Activated gamma-delta T cell (primary cell): Measurements from ENCODE around the gene GAPDH.
"Not testable (repeated sequence)": the region's sequence is repeated elsewhere in the genome, so short reads cannot be mapped to it uniquely, and the experiment has no call there.

Source experiments
- DNase-seq: peaks from one replicate; lab custom pipeline; 2025; lab: John Stamatoyannopoulos, UW

The GAPDH gene

DNA sequence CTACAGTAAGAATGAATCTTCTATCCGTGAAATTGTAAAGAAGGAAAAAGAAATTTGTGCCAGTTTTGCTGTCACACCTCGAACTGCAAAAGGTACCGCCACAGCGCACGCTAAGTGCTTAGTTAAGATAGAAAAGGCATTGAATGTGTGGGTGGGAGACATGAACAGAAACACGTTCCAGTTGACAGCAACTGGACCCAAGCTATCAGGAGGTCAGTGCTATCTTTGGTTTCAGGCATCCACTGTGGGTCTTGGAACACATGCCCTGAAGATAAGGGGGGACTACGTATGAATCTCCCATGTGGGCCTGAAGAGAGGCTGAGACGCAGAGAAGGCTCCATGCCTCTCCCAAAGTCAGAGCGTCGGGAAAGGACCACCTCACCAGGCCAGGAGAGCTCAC is 11.7 kb downstream of the GAPDH start:
- no peak for DNase-seq

DNA sequence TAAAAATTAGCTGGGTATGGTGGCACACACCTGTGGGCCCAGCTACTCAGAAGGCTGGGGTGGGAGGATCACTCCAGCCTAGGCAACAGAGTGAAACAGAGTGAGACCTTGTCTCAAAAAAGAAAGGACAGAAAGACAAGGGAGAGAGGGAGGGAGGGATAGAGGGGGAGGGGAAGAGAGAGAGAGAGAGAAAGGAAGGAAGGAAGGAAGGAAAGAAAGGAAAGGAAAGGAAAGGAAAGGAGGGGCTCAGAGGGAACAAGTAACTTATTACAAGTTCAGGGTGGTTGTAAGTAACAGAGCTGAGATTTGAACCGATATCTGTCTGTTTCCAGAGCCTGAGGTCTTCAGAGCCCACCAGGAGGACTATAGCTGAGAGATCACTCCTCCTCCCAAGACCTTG is 13.2 kb downstream of the GAPDH start:
- no peak for DNase-seq

DNA sequence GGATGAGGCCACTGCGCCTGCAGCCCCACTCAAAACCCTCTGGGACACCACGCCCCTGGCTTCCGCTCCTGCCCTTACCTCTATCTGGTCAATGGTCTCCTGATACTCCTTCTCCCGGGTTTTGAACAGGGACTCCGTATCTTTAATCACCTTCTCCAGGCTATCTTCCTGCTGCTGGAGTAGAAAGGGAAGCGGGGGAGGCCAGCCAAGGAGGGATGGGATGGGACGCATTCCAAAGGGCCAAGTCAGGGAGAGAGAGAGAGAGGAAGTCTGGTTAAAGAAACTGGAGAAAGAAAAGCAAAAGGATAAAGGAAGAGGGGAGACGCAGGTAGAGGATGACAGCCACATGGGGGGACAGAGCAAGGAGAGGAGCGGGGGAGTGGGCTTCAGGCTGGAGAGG is 13.7 kb downstream of the GAPDH start:
- no peak for DNase-seq

DNA sequence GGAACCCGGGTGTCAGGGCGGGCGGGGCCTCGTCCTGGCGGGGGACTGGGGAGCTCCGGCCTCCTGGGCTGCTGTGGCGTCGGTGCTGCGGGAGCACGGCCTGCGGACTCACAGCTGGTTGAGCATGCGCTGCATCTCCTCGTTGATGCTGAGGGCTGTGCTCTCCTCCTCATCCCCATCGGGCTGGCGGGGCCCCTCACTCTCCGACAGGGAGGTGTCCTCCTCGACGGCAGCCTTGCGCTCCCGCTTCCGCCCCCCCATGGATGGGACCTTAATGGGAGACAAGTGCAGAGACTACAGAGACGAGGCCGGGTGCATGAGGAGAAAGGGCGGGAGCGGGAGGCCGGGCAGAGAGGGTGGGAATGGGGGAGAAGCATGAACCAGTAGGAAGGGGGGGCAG is 14.2 kb downstream of the GAPDH start:
- no peak for DNase-seq

DNA sequence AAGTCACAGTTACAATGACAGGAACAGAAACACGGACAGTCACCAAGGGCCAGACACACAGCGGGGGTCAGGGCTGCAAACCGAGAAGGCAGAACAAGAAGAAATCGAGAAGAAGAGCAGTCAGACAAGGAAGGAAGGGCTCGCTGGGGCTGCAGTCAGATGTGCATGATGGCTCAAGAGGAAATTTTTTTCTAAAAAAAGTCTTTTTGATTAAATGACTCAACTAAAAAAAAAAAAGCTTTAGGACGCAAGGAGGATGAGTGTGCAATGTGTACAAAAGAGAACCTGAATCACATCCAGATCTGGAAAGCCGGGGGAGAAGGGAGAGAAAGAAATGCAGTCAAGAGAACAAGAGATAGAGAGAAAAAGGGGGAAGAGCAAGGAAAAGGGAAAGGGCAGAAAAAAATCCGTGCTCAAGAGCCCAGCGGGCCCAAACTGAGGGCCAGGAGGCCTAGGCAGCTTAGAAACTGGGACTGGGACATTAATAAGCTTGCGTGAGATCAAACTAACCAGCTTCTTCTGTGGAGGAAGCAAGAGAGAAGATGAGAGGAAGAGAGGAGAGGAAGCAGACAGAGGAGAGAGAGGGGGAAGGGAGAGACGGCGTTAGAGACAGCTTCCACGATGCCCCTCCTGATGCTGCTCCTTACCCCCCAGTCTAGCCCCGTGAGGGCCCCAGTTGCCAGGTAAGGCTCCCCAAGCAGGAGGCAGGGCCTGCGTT is 14.8 kb downstream of the GAPDH start:
- DNase-seq, result no peak

DNA sequence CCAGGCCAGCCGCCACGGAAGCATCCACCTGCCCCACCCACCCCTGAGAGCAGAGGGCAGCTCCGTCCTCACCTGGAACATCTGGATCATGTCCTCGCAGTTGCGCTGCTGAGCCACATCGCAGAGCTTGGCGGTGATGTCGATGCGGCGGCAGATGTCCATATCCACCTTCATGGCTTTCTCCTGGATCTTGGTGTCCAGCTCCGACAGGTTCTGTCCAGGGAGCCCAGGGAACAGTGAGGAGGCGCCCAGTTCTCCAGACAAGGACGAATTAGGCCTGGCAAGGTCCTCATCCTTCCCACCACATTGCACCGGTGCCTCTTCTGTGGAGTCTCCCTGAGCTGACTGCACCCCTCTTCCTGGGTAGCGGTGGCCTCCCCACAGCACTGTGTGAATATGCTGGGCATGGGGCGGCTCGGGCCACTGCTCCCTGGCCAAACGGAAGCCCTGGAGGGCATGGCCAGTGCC is 15.4 kb downstream of the GAPDH start:
- no peak for DNase-seq

DNA sequence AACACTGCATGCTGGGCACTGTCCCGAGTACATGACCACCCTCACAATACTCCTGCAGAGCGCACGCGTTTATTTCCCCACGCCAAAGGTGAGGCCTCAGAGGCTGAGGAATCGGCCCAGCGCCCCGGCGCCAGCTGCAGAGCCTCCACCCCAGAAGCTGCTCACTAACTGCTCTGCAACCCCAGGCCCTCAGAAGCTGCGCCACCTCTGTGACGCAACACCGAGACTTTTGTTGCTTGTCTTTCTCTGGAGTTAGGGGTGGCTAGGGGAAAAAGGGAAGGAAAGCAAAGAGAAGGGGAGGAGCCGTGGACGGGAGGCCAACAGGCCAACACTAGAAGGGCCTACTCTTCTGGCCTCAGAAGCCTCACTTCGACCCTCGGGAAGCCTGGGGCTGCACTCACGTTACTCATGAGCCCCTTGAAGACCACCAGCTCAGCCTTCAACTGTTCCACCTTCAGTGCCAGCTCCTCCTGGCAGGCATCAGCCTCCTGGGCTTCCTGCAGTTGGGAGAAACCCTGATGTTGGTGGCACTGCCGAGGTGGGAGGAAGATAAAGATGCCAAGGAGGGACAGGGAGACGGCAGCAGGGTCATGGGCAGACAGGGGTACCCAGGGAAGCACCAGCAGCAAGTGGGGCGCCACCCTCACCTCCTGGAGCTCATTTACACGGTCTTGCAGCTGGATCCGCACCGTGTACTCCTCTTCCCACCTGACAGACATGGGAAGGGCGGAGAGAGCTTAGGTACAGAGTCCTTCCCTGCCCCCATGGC is 16.2 kb downstream of the GAPDH start:
- no peak for DNase-seq

DNA sequence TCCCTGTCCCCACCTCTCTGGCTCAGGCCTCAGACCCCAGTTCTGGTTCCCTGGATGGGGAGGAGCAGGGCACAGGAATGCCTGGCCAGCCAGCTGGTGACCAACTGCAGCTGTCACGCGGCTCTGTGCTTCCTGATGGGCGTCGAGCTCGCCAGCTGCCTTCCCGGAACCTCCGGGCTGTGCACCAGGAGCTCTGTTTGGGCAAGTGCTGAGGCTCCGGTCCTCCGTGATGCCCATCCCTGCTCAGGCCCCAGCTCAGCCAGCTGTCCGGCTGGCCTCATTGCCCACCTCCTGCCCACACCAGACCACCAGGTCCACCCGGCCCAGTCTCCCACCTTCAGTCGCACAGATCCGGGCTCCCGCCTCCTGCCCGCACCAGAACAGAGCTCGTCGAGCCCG is 16.7 kb downstream of the GAPDH start:
- no peak for DNase-seq

DNA sequence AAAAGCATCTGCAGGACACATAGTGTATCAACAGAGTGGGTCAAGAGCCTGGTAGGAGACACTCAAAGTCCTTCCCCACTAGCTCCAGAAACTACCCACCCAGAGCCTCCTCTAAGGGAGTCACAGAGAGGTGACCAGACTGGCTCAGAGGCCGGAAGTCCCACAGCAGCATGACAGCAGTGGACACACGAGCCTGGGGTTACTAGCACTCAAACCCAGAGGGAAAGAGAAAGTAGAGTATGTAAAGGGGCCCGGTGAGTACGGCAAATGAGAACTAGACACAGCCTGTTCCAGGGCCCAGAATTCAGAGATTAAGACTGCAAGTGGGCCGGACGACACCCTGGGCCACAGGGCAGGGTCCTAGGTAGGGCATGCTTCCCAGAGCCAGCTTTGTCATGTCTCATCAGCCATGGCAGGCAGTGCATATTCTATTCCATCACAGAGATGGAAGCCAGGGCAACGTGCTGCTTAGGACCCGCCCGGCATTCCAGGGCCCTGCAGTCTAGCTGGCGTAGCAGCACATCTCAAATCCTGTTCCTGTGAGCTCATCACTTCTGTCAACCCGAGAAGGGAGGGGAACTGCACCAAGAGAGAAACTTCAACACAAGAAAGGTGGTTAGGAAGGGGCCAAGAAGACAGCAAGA is 17.3 kb downstream of the GAPDH start:
- DNase-seq, result no peak

DNA sequence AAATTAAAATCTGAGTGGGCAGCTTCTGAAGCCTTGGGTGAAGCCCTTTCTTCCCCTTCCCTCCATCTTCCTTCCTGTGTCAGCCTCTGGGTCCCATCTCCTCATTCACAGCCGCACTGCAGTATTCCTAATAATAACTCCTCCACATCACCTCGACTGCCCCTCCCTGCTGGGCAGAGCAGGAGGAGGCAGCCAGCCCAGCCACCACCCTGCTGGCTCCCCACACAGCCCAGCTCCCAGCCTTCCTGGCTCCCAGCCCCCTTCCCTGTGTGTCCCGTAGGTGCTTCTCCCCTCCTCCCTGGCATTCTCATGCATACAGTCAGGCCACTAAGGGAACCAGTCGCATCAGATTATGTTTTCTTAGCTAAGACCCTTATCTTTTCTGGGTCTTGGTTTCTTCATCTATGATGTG is 17.8 kb downstream of the GAPDH start:
- DNase-seq, result no peak

DNA sequence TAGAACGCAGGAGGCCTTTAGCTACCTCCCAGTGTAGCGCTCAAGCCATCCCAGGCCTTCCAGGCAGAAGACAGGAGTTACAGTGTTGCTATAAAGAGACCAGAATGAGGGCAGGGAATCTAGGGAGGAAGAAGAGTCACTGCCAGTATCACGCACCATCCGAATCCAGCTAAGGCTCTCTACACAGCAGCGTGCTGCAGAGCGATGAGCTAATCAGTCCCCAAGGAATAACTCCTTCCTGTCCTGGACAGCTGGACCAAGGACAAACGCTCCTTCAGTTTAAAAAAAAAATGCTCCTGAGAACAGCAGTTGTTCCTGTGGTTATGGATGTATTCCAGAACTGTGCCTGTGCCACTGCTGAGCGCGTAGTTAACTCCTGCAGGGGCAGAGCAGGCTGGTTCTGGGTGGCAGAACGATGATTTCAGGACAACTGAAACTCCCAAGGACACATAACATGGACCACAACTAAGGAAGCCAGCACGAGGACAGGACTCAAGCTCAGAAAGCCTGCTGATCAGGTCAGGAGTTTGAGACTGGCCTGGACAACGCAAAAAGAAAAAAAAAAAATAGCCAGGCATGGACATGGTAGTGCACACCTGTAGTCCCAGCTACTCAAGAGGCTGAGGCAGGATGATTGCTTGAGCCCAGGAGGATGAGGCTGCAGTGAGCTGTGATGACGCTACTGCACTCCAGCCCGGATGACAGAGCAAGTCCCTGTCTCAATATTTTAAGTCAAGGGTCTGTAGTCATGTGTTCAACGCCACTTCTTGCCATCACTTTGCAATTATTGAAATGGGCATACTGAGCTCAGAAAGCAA is 18.9 kb downstream of the GAPDH start:
- no peak for DNase-seq

DNA sequence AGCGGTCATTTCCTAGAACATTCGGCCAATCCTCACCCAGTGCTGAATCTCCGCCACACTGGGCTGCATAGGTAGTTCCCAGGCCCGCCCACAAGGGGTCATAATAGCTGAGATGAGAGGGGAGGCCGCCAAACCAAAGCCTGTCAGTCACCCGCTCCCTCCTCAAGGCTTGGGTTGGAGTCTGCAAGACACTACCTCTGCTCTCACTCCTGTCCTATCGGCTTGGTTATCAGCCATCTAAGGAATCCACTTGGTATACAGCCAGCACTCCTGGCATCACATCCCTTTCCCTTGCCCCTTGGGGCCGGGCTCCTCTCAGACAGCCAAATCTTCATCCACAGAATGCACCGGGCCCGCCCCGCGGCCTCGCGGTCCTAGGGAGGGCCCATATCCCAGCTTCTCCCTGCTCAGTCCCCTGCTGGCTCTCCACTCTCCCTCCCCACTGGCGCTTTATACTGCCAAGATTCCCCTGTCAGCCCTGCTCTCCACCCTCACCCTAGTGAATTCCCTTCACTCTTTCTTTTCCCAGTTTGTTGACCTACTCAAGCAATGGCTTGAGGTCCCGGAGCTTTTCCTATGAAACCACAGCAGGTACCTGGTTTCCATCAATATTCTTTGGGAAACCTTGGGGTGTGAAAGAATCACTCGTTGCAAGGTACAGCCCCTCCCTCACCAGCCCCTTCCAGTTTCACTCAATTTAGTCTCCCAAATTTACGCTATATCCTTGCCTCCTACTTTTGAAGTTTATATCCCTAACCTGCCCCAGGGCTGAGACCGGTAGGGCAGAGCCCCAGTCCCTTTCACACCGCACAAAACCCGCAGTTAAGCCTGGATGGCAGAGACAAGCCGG is 20.1 kb downstream of the GAPDH start:
- DNase-seq, result no peak

DNA sequence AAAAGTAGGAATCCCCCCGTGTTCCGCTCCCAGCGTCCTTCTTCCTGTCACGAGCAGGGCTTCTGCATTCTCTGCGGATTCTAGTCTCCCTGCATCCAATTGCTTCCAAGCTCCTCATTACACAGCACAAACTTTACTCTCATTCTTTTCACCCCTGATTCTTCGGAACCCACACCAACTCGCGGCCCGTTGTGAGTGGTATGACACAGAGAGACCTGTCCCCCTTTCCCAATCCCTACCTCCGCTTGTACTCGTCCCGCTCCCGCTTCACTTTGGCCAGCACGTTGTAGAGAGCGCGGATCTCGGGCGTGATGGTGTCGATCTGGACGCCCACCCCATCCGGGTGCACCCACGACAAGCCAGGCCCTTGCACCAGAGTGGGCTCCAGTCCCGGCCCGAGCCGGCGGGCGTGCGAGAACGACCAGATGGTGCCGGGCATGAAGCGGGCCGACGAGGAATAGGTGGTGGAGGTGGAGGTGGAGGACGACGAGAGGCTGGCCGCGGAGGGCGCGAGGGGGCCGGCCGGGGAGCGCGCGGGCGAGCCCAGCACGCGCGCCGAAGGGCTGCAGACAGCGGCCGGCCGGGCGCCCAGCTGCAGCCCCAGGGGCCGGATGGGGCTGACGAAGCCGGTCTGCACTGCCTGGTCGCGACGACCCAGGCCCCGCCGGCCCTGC is 20.8 kb downstream of the GAPDH start:
- DNase-seq, result no peak

DNA sequence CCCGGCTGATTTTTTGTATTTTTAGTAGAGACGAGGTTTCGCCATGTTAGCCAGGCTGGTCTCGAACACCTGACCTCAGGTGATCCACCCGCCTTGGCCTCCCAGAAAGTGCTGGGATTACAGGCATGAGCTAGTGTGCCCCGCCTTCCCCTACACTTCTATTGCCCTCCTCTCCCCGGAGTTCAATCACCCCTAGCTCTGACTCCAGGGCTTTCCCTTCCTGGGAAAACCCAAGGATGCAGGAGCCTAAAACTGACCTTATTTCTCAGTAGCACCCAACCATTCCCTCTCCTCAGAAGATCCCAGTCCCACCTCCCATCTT is 22.1 kb downstream of the GAPDH start:
- DNase-seq, result not testable (repeated sequence)

DNA sequence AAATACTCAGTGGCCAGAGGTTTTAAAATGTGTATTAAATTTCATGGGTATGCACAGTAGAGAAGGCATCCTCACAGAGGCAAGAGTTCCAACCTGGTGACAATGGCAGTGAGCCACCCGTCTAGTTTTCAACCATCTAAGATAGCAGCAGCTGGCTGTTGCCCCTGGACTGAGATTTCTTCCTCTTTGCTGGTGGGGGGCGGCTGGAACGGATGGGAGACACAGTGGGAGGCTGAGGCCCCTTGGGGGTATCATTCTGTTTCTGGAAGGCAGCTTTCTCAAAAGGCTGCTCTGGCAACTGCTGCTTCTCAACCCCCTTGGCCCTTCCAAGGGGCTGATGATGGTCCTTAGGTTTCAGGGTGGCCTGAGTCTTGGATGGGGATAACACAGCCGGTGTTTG is 22.5 kb downstream of the GAPDH start:
- DNase-seq, result no peak

DNA sequence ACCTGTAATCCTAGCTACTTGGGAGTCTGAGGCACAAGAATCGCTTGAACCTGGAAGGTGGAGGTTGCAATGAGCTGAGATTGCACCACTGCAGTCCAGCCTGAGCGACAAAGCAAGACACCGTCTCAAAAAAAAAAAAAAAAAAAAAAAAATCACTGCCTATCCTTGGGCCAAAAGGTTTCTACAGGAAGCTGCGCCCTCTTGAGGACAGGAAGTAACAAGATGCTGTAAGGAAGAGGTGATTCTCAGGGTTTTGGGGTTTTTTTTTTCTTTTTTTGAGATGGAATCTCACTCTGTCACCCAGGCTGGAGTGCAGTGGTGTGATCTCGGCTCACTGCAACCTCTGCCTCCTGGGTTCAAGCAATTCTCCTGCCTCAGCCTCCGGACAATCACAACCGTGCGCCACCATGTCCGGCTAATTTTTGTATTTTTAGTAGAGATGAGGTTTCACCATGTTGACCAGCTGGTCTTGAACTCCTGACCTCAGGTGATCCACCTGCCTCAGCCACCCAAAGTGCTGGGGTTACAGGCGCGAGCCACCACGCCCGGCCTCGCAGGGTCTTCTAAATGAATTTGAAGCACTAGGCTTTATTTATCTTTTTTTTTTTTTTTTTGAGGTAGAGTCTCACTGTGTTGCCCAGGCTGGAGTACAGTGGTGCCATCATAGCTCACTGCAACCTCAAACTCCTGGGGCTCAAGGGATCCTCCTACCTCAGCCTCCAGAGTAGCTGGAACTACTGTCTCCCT is 23.9 kb downstream of the GAPDH start:
- not testable (repeated sequence) for DNase-seq

DNA sequence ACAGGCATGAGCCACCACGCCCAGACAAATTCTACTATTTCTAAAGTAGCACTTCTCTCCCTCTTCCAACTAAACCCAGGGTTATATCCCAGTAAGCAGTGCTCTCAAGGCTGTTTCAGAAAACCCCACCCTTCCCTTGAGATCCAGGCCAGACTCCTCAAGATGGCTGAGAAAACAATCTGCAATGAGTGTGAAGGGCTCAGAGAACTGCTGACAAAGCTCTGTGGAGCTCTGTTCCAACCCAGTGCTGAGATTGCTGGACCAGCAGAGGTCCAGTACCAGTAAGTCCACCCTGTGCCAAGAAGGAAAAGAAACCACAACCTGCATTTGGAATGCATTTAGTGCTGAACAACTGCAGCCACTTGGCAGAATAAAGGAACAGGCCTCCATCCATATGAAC is 25.2 kb downstream of the GAPDH start:
- DNase-seq, result no peak

DNA sequence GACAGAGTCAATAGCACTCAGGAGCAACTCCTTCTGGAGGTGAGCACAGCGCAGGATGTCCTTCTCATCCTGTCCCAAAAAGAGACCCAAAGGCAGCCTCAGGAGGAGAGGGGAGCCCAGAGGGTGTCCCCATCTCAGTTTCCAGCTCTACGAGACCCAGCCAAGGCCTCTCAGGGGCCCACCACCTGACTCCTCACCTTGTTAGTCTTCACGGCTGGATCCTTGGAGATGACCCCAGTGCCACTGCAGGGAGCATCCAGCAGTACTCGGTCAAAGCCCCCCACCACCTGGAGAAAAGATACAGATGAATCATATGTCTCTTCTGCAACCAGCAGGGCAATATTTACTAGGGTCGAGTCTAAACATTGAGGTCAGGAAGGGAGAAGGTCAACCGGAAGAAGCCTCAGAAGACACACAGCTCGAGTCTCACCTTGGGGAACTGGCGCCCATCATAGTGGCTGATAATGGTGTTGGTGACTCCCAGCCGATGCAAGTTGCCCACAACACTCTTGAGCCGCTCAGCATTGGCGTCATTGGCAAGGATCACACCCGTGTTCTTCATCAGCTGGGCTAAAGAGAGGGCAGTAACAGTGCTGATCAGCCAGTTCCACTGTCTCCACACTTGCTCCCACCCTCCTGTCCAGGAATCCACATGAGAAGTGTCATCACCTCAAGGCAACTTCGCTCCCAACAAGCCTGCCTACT is 26.3 kb downstream of the GAPDH start:
- DNase-seq, result no peak

DNA sequence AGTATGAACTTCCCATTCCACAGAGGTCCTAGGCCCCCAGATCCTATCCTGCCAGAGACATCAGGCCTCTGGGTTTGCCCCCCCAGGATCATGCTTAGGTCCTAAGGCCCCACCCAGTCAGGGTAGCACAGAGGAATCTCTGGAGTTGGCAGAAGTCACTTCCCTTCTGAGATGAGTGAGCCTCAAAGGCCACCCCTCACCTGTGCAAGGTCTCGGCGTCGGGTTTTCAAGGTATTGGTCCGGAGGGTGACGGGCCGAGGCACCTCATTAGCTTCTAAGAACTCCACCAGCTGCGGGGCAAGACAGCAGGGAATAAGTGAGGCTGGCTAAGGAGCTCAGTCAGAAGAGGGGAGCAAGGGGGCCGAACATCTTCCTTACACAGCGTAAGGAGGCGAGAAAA is 28.6 kb downstream of the GAPDH start:
- DNase-seq, result no peak
